ENCODE measurements around the gene FBXL17.

Gene FBXL17

GRCh38 chr5:107945061-107945460 is 436.8 kb downstream of the FBXL17 start:
- no peak for DNase-seq

GRCh38 chr5:107943923-107944322 is 438.0 kb downstream of the FBXL17 start:
- DNase-seq: no peak

- no peak for DNase-seq
These were observed 440.9 kb downstream of the FBXL17 start for GRCh38 chr5:107941036-107941435.

GRCh38 chr5:107937651-107938355 is 444.1 kb downstream of the FBXL17 start:
- DNase-seq: no peak

GRCh38 chr5:107937204-107937603 is 444.7 kb downstream of the FBXL17 start:
- DNase-seq: no peak

GRCh38 chr5:107936515-107936914 is 445.4 kb downstream of the FBXL17 start:
- no peak for DNase-seq

GRCh38 chr5:107935645-107936044 is 446.3 kb downstream of the FBXL17 start:
- no peak for DNase-seq

GRCh38 chr5:107933326-107933725 is 448.6 kb downstream of the FBXL17 start:
- DNase-seq: no peak

- DNase-seq: no peak
These were observed 451.0 kb downstream of the FBXL17 start for GRCh38 chr5:107930891-107931290.

GRCh38 chr5:107930092-107930491 is 451.8 kb downstream of the FBXL17 start:
- no peak for DNase-seq

GRCh38 chr5:107929080-107929479 is 452.8 kb downstream of the FBXL17 start:
- DNase-seq: no peak

- DNase-seq: no peak
These were observed 455.8 kb downstream of the FBXL17 start for GRCh38 chr5:107926121-107926520.

- DNase-seq: no peak
These were observed 456.7 kb downstream of the FBXL17 start for GRCh38 chr5:107925200-107925599.

- DNase-seq: no peak
These were observed 461.9 kb downstream of the FBXL17 start for GRCh38 chr5:107919969-107920368.

- no peak for DNase-seq
These were observed 462.5 kb downstream of the FBXL17 start for GRCh38 chr5:107919361-107919760.

GRCh38 chr5:107917983-107918382 is 463.9 kb downstream of the FBXL17 start:
- no peak for DNase-seq

GRCh38 chr5:107916731-107917725 is 464.9 kb downstream of the FBXL17 start:
- DNase-seq: no peak

- no peak for DNase-seq
These were observed 466.6 kb downstream of the FBXL17 start for GRCh38 chr5:107915176-107915812.

- DNase-seq: no peak
These were observed 468.4 kb downstream of the FBXL17 start for GRCh38 chr5:107913494-107913893.

- DNase-seq: no peak
These were observed 481.2 kb downstream of the FBXL17 start for GRCh38 chr5:107900721-107901120.

- no peak for DNase-seq
These were observed 487.5 kb downstream of the FBXL17 start for GRCh38 chr5:107894361-107894760.

GRCh38 chr5:107893642-107894041 is 488.3 kb downstream of the FBXL17 start:
- DNase-seq: no peak

GRCh38 chr5:107889387-107889786 is 492.5 kb downstream of the FBXL17 start:
- DNase-seq: no peak

Measured in SW 1271 (cell line).